Measurements from ENCODE around the gene RNH1.

Gene RNH1

GRCh38 chr11:456533-456932, 50.5 kb downstream of the RNH1 start:
- Histone ChIP-seq H3K9me2 (replicated peaks; ENCODE audit: insufficient read depth, low read length) (no peaks in the 10 kb centered on the region), H2AFZ (ENCODE audit: low read depth, low read length, severe bottlenecking) (no peak overlapping the region), H3K27ac (ENCODE audit: low read depth, low read length) (no peak overlapping the region), H3K4me2 (ENCODE audit: low read depth, low read length, poor library complexity, severe bottlenecking) (no peak overlapping the region), H3K27me3 (ENCODE audit: low read length) (no peaks in the 10 kb centered on the region), H3K9ac (ENCODE audit: low read length) (no peak overlapping the region), H3F3A (ENCODE audit: insufficient read depth) (no peaks in the 10 kb centered on the region), H3K79me2 (ENCODE audit: insufficient read depth, low read length) (peaks cover 9% of the 10 kb centered on the region), H4K20me1 (ENCODE audit: low read depth, low read length) (no peaks in the 10 kb centered on the region), H3K4me3 (ENCODE audit: insufficient read depth, low read length, poor library complexity, severe bottlenecking) (no peak overlapping the region), H3K36me3 (ENCODE audit: low read length) (no peaks in the 10 kb centered on the region), H3K9me3 (ENCODE audit: insufficient read depth, low read length) (no peaks in the 10 kb centered on the region)
- TF ChIP-seq EZH2phosphoT487 (conservative IDR thresholded peaks at IDR 0.05; ENCODE audit: low read length): no peak
- no peak for TF ChIP-seq CTCF (IDR thresholded peaks at IDR 0.05; ENCODE audit: insufficient read depth, low read length, poor library complexity, severe bottlenecking)

- H3K27me3 ChIP-seq (ENCODE audit: low read length): no peaks in the 10 kb centered on the region
- no peak overlapping the region for H3K4me3 ChIP-seq (ENCODE audit: insufficient read depth, low read length, poor library complexity, severe bottlenecking)
- H3K4me2 ChIP-seq (ENCODE audit: low read depth, low read length, poor library complexity, severe bottlenecking): no peak overlapping the region
- TF ChIP-seq CTCF (IDR thresholded peaks at IDR 0.05; ENCODE audit: insufficient read depth, low read length, poor library complexity, severe bottlenecking): no peak
- no peak for TF ChIP-seq EZH2phosphoT487 (conservative IDR thresholded peaks at IDR 0.05; ENCODE audit: low read length)
- no peaks in the 10 kb centered on the region for H4K20me1 ChIP-seq (ENCODE audit: low read depth, low read length)
- H3K36me3 ChIP-seq (ENCODE audit: low read length): no peaks in the 10 kb centered on the region
- H3F3A ChIP-seq (ENCODE audit: insufficient read depth): no peaks in the 10 kb centered on the region
- no peak overlapping the region for H3K9ac ChIP-seq (ENCODE audit: low read length)
- H3K9me2 ChIP-seq (replicated peaks; ENCODE audit: insufficient read depth, low read length): no peaks in the 10 kb centered on the region
- no peaks in the 10 kb centered on the region for H3K9me3 ChIP-seq (ENCODE audit: insufficient read depth, low read length)
- no peak overlapping the region for H3K27ac ChIP-seq (ENCODE audit: low read depth, low read length)
- no peak overlapping the region for H2AFZ ChIP-seq (ENCODE audit: low read depth, low read length, severe bottlenecking)
- peaks cover 14% of the 10 kb centered on the region for H3K79me2 ChIP-seq (ENCODE audit: insufficient read depth, low read length)
These were observed 51.4 kb downstream of the RNH1 start for GRCh38 chr11:455566-456147.

- Histone ChIP-seq H3K9ac (ENCODE audit: low read length) (no peak overlapping the region), H3K4me3 (ENCODE audit: insufficient read depth, low read length, poor library complexity, severe bottlenecking) (no peak overlapping the region), H4K20me1 (ENCODE audit: low read depth, low read length) (no peaks in the 10 kb centered on the region), H3K27me3 (ENCODE audit: low read length) (no peaks in the 10 kb centered on the region), H3K79me2 (ENCODE audit: insufficient read depth, low read length) (peaks cover 14% of the 10 kb centered on the region), H2AFZ (ENCODE audit: low read depth, low read length, severe bottlenecking) (no peak overlapping the region), H3K4me2 (ENCODE audit: low read depth, low read length, poor library complexity, severe bottlenecking) (no peak overlapping the region), H3K27ac (ENCODE audit: low read depth, low read length) (no peak overlapping the region), H3K9me3 (ENCODE audit: insufficient read depth, low read length) (no peaks in the 10 kb centered on the region), H3F3A (ENCODE audit: insufficient read depth) (no peaks in the 10 kb centered on the region), H3K9me2 (replicated peaks; ENCODE audit: insufficient read depth, low read length) (no peaks in the 10 kb centered on the region), H3K36me3 (ENCODE audit: low read length) (no peaks in the 10 kb centered on the region)
- TF ChIP-seq CTCF (IDR thresholded peaks at IDR 0.05; ENCODE audit: insufficient read depth, low read length, poor library complexity, severe bottlenecking): no peak
- no peak for TF ChIP-seq EZH2phosphoT487 (conservative IDR thresholded peaks at IDR 0.05; ENCODE audit: low read length)
These were observed 52.1 kb downstream of the RNH1 start for GRCh38 chr11:454801-455565.
